OCI-M2 (cell line): ENCODE results near the gene CFAP251.
"Not testable (repeated sequence)": the region's sequence is repeated elsewhere in the genome, so short reads cannot be mapped to it uniquely, and the experiment has no call there.

Source experiments
- DNase-seq: peaks from one replicate; lab custom pipeline; 2025; ENCODE audit not compliant: unreplicated experiment; lab: John Stamatoyannopoulos, UW

The CFAP251 gene

GRCh38 chr12:121908702-121909101, 9.7 kb upstream of the CFAP251 start:
- no peak for DNase-seq

DNA sequence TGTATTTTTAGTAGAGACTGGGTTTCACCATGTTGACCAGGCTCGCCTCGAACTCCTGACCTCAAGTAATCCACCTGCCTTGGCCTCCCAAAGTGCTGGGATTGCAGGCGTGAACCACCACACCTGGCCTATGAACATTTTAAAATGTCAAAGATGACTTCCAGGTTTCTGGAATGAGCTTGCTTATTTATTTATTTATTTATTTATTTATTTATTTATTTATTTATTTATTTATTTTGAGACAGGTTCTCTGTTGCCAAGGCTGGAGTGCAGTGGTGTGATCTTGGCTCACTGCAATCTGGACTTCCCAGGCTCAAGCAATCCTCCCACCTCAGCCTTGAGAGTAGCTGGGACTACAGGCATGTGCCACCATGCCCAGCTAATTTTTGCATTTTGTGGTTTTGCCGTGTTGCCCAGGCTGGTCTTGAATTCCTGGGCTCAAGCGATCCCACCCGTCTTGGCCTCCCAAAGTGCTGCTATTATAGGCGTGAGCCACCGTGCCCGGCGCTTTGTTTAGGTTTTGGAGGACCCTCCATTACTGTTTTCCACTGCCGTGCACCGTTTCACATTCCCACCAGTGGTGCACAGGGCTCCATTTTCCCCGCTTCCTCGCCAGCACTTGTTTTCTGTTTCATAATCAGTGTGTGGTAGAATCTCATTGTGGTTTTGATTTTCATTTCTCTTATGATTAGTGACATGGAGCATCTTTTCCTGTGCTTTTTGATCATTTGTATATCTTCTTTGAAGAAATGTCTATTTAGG, 6.4 kb upstream of the CFAP251 start:
- no peak for DNase-seq

- no peak for DNase-seq
Measured at GRCh38 chr12:121915841-121916321, 2.5 kb upstream of the CFAP251 start.

- no peak for DNase-seq
Measured at GRCh38 chr12:121916719-121917118, 1.7 kb upstream of the CFAP251 start.

GRCh38 chr12:121918679-121919038, 267 bp downstream of the CFAP251 start:
- DNase-seq, result no peak

- DNase-seq, result no peak
Measured at GRCh38 chr12:121921066-121921465, 2.7 kb downstream of the CFAP251 start.

GRCh38 chr12:121925358-121925695, 6.9 kb downstream of the CFAP251 start:
- DNase-seq, result no peak

DNA sequence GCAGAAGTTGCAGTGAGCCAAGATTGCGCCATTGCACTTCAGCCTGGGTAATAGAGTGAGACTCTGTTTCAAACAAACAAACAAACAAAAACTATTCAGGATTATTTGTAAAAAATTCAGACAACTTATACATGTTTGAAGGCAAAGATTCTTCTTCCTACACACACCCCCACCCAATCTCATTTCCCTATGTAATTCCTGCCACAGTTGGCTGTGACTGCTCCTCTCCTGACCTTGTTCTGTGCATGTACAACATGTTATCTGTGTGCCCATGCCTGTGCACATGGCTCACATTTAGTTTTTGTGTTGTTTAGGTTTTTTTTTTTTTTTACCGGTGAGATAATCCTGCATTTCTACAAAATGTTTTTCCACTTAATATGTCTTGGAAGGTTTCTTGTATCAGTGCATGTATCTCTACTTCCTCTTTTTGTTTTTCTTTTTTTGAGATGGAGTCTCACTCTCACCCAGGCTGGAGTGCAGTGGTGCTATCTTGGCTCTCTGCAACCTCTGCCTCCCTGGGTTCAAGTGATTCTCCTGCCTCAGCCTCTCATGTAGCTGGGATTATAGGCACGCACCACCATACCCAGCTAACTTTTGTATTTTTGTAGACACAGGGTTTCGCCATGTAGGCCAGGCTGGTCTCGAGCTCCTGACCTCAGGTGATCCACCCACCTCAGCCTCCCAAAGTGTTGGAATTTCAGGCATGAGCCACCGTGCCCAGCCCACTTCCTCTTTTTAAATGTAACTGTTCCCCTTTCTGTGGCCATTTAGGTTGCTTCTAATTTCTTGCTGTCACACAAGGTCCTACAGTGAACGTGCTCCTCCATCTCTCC, 8.7 kb downstream of the CFAP251 start:
- no peak for DNase-seq

- DNase-seq, result no peak
Measured at GRCh38 chr12:121927813-121928212, 9.4 kb downstream of the CFAP251 start.

GRCh38 chr12:121929545-121929944, 11.2 kb downstream of the CFAP251 start:
- not testable (repeated sequence) for DNase-seq

DNA sequence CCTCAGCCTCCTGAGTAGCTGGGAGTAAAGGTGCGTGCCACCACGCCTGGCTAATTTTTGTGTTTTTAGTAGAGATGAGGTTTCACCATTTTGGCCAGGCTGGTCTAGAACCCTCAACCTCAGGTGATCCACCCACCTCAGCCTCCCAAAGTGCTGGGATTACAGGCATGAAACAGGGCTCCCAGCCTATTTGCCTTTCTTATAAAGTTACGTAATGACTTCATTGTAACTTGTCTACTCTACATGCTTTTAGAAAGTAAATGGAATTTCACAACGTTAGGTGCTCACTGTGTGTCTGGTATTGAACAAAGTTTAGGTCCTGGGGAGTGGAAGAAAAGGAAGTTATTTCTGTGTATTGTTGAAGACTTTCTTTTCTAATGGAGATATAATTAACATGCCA, 12.5 kb downstream of the CFAP251 start:
- DNase-seq, result no peak

DNA sequence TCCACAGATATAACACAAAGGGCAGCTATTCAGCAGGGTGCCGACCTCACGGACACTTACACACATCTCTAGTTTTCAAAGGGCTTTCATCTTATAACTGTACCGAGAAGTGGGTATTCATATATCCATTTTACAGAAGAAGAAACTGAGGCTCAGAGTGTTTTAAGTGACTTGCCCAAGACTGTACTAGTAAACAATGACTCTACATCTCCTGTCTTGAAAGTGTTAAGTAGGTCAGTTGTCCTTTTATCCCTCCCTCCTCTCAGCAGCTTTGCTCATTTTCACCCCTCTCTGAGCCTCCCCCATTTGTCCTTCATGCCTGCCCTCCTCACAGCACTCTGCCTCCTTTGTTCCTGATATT, 13.8 kb downstream of the CFAP251 start:
- DNase-seq, result no peak

DNA sequence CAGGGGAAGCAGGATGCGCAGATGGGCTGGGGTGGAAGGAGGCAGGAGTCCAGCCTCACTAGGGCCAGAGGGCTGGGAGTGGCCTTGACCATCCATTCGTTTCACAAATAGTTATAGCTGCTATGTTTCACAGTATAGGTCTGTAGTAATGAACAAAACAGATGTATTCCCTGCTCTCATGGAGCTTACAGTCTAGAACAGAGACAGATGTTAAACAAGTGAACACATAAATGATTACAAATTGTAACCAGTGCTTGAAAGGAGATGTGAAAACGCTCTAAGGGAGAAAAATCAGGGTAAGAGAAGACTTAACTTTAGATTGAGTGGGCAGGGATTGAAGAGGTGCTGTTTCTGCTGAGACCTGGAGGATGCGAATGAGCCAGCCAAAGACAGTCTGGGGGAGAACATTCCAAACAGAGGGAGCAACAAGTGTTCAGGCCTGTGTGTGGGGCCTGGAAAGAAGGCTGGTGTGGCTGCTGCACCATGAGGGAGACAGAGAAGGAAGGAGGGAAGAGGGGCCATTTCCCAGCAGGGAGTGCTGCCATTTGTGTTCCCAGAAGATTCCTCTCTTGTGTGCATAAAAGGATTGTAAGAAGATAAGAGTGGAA, 14.6 kb downstream of the CFAP251 start:
- DNase-seq, result no peak

- DNase-seq, result no peak
Measured at GRCh38 chr12:121933522-121934308, 15.3 kb downstream of the CFAP251 start.

DNA sequence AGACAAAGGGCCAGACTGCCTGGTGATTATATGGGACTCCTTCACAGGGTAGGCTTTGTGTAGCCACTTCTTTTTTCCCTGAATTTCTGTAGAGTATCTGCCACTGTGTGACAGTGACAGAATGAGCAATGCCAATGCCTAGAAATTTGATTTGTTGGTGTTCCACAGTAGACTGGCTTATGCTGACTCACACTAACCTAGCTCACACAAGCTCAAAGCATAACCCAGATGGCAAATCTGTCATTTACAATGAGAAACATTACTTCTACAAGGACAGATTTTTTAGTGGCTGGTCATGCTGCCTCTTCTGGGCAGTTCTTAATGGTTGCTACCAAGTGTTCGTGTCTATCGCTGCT, 15.9 kb downstream of the CFAP251 start:
- DNase-seq, result no peak

DNA sequence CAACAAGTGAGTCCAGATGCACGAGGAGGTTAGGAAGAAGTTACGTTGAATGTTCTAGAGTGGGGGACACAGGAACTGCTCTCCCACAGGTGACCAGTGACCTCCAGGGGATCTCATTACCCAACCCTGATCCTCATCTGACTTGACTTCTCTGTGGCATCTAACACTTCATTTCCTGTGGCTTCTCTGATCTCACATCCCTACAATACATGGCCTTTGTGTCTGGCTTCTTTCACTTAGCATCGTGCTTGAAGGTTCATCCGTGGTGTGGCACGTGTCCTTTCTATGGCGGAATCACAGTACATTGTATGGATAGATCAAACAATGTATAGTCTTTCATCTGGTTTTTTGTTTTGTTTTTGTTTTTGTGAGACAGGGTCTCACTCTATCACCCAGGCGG, 19.3 kb downstream of the CFAP251 start:
- no peak for DNase-seq

GRCh38 chr12:121939186-121939585, 20.8 kb downstream of the CFAP251 start:
- no peak for DNase-seq

GRCh38 chr12:121939992-121940766, 21.8 kb downstream of the CFAP251 start:
- no peak for DNase-seq

DNA sequence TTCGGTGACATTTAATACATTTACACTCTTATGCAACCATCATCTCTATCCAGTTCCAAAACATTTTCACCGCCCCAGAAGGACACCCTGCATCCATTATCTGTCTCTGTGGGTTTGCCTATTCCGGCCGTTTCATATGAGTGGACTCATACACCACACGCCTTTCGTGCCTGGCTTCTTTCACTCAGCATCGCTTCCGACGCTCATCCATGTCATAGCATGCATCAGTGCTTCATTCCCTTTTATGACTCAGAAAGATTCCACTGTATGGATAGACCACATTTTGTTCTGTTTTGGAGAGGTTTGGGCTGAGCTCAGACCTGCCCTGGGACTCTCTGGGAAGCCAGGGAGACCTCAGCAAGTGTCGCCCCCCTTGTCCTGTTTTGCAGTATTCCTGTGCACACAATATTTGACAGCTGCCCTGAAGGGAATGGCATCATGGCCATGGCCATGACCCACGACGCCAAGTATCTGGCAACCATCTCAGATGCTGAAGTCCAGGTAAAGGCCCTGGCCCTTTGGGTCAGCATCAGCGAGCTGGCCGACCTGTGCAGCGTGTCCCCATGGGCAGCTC, 23.8 kb downstream of the CFAP251 start:
- no peak for DNase-seq

DNA sequence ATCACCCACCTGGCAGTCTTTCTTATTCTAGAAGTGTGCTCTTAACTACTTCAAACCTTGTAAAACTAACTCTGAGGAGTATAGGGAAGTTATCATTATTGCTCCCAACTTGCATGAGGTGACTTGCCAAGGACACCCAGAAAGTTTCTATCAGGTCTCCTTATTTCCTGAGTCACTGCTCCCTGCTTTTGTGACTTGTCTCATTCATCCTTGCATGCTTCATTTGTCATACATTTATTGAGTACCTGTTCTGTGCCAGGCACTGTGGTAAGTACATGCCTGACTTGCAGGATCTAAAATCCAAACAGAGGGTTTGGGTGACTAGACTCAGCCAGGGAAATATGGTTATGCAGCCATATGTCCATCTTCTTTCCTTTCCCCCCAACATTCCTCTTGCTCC, 25.5 kb downstream of the CFAP251 start:
- no peak for DNase-seq
